Esophagus squamous epithelium (tissue), 4 donors: ENCODE results near the gene C12orf57.

ENCODE experiments used
- POLR2A ChIP-seq, 4 donors: fragments of 450-650 bp; IDR thresholded peaks; one replicate each; pipeline ENCODE4 v1.6.1; 2017; ENCODE audit warnings: antibody characterized with exemption in 4 of 4, mild to moderate bottlenecking in 4 of 4, moderate library complexity in 3 of 4
- TF ChIP-seq, protein P1 (sequence below), 6 experiments: fragments of 450-650 bp in 4 of 6; fragments of 200-600 bp in 2 of 6; sonication (generic) in 2 of 6; IDR thresholded peaks; one replicate each; pipeline ENCODE4 v1.5.1; 2016 to 2019; ENCODE audit warnings: antibody characterized with exemption in 6 of 6, mild to moderate bottlenecking in 4 of 6, moderate library complexity in 4 of 6

DNA sequence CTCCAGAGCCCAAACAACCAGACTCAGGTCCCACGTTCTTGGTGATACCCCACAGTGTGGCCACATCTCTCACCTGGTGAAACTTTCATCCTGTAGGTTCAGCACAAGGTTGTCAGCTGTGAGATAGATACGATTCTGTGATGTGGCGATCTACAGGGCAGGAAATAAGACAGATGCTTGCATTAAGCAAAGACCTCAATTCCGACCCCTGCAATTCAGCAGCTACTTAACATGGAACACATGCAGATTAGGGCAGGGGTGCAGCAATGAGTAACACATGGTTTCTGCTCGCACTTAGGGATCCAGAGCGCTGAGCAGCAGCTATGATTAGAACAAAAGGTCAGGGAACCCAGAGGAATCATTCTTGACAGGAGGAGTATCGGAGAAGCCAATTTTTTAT is 22.5 kb downstream of the C12orf57 start:
- TF ChIP-seq, protein P1, sequence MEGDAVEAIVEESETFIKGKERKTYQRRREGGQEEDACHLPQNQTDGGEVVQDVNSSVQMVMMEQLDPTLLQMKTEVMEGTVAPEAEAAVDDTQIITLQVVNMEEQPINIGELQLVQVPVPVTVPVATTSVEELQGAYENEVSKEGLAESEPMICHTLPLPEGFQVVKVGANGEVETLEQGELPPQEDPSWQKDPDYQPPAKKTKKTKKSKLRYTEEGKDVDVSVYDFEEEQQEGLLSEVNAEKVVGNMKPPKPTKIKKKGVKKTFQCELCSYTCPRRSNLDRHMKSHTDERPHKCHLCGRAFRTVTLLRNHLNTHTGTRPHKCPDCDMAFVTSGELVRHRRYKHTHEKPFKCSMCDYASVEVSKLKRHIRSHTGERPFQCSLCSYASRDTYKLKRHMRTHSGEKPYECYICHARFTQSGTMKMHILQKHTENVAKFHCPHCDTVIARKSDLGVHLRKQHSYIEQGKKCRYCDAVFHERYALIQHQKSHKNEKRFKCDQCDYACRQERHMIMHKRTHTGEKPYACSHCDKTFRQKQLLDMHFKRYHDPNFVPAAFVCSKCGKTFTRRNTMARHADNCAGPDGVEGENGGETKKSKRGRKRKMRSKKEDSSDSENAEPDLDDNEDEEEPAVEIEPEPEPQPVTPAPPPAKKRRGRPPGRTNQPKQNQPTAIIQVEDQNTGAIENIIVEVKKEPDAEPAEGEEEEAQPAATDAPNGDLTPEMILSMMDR (IDR thresholded peaks at IDR 0.05): no peak
- TF ChIP-seq POLR2A (IDR thresholded peaks at IDR 0.05): no peak
